Glutamatergic neuron (in vitro differentiated cells): ENCODE measurements around the gene PMEPA1. TPM values are rescaled to one million over a fixed set of nuclear protein-coding genes. Genes with fewer than 3 reads are reported as not detected.

Experiments
- DNase-seq: peaks from one replicate; pipeline ENCODE4 v3.0.0; 2022
- H3K27ac Mint-ChIP-seq: one replicate; pipeline ENCODE4 v1.8.0; 2020; ENCODE audit warnings: mild to moderate bottlenecking, mixed read lengths, inconsistent platforms; ENCODE audit not compliant: unreplicated experiment
- H3K27me3 Mint-ChIP-seq: one replicate; pipeline ENCODE4 v1.8.0; 2020; ENCODE audit warnings: mild to moderate bottlenecking, moderate library complexity, mixed read lengths, inconsistent platforms; ENCODE audit not compliant: unreplicated experiment
- H3K36me3 Mint-ChIP-seq: one replicate; pipeline ENCODE4 v1.8.0; 2020; ENCODE audit warnings: mild to moderate bottlenecking, mixed read lengths, inconsistent platforms; ENCODE audit not compliant: unreplicated experiment
- H3K4me1 Mint-ChIP-seq: one replicate; pipeline ENCODE4 v1.8.0; 2020; ENCODE audit warnings: mild to moderate bottlenecking, low read depth, mixed read lengths, inconsistent platforms; ENCODE audit not compliant: unreplicated experiment
- H3K4me3 Mint-ChIP-seq: one replicate; pipeline ENCODE4 v1.8.0; 2020; ENCODE audit warnings: mild to moderate bottlenecking, mixed read lengths, inconsistent platforms; ENCODE audit not compliant: unreplicated experiment
- H3K9me3 Mint-ChIP-seq: one replicate; pipeline ENCODE4 v1.8.0; 2020; ENCODE audit warnings: mild to moderate bottlenecking, moderate library complexity, mixed read lengths, inconsistent platforms; ENCODE audit not compliant: unreplicated experiment
- total RNA-seq: library from RNA; stranded (reverse); fragmentation: NEBNext Ultra II Directional; extraction: Animal tissue kit (Norgen Biotek cat#: 25700); gene quantifications from one replicate; pipeline ENCODE4 v1.2.1, GENCODE V29; 2021; ENCODE audit not compliant: unreplicated experiment
- TF ChIP-seq, protein P1 (sequence below): fragments of 200-600 bp; sonication (generic); IDR thresholded peaks from one replicate; pipeline ENCODE4 v1.5.0; 2021; ENCODE audit not compliant: partially characterized antibody, unreplicated experiment

The PMEPA1 gene
- total RNA-seq, 1 donor from 2014 or later = 14.4 TPM

DNA sequence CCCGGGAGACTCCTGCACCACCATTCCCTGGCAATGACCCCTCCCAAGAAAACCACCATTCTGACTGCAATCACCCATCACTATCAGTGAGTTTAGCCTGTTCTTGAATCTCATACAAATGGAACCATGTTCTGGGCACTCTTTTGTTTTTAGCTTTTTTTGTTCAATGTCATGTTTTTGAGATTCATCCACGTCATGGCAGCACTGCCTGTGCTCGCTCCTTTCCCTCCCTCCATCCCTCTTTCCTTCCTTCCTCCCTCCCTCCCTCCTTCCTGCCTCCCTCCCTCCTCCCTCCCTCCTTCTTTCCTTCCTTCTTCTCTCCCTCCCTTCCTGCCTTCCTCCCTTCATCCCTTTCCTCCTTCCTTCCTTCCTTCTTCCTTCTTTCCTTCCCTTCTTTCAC, 44.4 kb upstream of the PMEPA1 start:
- H3K4me1 Mint-ChIP-seq = peaks cover 13% of the 10 kb centered on the region
- no peak for DNase-seq
- H3K27me3 Mint-ChIP-seq = peaks cover 11% of the 10 kb centered on the region
- H3K9me3 Mint-ChIP-seq = peaks cover 11% of the 10 kb centered on the region
- no peak overlapping the region for H3K27ac Mint-ChIP-seq
- peaks cover 6% of the 10 kb centered on the region for H3K36me3 Mint-ChIP-seq
- no peak overlapping the region for H3K4me3 Mint-ChIP-seq
- TF ChIP-seq, protein P1, sequence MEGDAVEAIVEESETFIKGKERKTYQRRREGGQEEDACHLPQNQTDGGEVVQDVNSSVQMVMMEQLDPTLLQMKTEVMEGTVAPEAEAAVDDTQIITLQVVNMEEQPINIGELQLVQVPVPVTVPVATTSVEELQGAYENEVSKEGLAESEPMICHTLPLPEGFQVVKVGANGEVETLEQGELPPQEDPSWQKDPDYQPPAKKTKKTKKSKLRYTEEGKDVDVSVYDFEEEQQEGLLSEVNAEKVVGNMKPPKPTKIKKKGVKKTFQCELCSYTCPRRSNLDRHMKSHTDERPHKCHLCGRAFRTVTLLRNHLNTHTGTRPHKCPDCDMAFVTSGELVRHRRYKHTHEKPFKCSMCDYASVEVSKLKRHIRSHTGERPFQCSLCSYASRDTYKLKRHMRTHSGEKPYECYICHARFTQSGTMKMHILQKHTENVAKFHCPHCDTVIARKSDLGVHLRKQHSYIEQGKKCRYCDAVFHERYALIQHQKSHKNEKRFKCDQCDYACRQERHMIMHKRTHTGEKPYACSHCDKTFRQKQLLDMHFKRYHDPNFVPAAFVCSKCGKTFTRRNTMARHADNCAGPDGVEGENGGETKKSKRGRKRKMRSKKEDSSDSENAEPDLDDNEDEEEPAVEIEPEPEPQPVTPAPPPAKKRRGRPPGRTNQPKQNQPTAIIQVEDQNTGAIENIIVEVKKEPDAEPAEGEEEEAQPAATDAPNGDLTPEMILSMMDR = no peak

DNA sequence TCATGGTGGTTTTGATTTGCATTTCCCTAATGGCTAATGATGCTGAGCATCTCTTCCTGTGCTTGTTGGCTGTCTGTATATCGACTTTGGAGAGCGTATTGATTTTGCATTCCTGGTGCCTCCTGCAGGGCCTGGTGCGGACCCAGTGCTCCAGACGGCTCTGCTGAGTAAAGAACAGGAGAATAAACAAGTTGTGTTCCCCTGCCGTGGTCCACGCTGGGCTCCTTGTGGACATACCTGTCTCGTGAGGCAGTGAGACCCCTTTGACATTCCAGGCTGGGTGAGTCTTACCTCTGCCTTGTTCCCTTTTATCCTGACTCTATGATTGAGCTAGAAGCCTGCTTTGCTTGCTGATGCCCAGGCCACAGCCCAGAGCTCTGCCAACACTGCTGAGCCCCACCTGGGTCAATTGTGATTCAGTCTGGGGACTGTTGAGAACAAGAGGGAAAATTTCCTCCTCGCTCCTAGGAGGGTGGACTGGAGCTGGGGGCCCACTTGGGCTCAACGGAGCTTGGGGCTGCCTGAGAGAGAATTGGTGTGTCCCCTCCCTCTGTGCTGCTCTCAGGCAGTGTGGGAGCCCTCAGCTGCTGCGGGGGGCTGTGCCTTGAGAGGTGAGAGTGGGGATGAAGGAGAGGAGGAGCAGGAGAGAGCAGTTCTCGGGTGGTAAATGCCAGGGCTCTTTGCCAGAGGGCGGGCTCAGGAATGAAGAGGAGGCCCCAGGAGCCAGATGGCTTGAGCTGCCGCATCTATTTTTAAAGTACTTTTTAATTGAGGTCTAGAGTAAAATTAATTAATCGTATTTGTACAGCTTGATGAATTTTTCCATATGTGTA, 43.7 kb upstream of the PMEPA1 start:
- DNase-seq = peak; percentile 35
- Mint-ChIP-seq H3K4me3 (no peak overlapping the region), H3K9me3 (peaks cover 13% of the 10 kb centered on the region), H3K36me3 (peaks cover 6% of the 10 kb centered on the region), H3K27ac (no peak overlapping the region), H3K27me3 (peaks cover 11% of the 10 kb centered on the region), H3K4me1 (peaks cover 13% of the 10 kb centered on the region)
- TF ChIP-seq, protein P1 = no peak

DNA sequence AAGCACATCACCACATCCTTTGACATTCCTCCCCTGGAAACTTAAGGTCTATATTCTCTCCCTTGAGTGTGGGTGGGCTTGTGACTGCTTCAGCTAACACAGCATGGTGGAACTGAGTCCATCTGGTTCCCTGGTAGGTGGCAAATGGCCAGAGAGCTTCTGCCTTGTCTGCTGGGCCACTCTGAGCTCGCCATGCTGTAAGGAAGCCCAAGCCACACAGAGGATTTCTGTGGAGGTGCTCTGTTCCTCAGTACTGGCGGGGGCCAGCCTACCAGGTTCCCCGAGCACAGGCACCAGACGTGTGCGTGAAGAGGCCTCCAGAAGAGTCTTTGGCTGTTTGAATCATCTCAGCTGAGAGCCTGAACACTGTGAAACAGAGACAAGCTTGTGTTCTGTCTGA, 41.6 kb upstream of the PMEPA1 start:
- Mint-ChIP-seq H3K4me1 (peaks cover 16% of the 10 kb centered on the region), H3K27me3 (peaks cover 8% of the 10 kb centered on the region), H3K4me3 (no peak overlapping the region), H3K27ac (no peak overlapping the region), H3K9me3 (peaks cover 13% of the 10 kb centered on the region), H3K36me3 (peaks cover 6% of the 10 kb centered on the region)
- no peak for DNase-seq
- TF ChIP-seq, protein P1 = no peak

DNA sequence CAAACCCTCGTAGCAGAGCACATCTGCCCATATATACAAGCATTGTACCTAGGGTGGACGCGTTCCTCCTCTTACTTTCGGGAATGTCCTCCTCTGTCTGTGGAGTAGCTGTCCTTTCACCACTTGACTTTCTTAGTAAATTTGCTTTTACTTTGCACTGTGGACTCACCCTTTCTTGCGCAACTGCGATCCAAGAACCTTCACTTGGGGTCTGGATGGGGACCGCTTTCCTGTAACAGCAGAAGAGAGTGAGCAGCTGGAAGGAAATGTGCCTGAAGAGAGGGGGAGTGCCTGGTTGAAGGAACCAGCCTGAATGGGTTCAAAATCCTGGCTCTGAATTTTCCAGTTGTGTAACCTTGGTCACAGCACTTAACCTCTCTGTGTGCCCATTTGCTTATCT, 40.1 kb upstream of the PMEPA1 start:
- H3K4me3 Mint-ChIP-seq = no peak overlapping the region
- TF ChIP-seq, protein P1 = no peak
- no peaks in the 10 kb centered on the region for H3K36me3 Mint-ChIP-seq

DNA sequence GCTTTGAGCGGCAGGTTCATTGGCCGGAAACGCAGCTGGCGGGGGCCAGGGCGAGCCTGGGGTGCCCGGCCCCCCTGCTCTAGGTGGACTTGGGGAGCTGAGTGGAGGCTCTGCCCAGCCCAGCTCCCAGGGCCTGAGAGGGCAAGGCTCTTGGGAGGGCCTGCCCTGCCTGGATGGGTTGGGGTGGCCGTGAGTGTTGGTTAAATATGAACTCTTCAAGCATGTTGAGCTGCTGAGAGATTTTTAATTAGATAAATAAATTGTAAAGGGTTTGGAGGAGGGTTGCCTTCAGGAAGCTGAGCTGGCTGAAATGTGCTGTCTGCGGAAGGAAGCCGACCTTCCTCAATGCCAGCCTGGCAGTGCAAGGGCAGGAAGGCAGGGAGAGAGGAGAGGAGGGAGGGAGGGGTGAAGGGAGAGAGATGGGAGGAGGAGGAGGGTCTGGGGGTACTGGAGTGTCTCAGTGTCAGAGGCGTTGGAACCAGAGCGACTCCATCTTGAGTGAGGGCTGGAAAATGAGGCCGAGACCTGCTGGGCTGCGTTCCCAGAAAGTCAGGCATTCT, 39.4 kb upstream of the PMEPA1 start:
- peaks cover 3% of the 10 kb centered on the region for H3K27me3 Mint-ChIP-seq
- H3K36me3 Mint-ChIP-seq = no peaks in the 10 kb centered on the region
- no peak overlapping the region for H3K4me3 Mint-ChIP-seq
- H3K27ac Mint-ChIP-seq = no peak overlapping the region
- TF ChIP-seq, protein P1 = no peak
- no peak for DNase-seq
- peaks cover 8% of the 10 kb centered on the region for H3K9me3 Mint-ChIP-seq
- peaks cover 16% of the 10 kb centered on the region for H3K4me1 Mint-ChIP-seq

More for the DNA sequence above, 40.1 kb upstream of the PMEPA1 start:
- Mint-ChIP-seq H3K9me3 (peaks cover 8% of the 10 kb centered on the region), H3K27ac (no peak overlapping the region), H3K27me3 (peaks cover 7% of the 10 kb centered on the region), H3K4me1 (peaks cover 16% of the 10 kb centered on the region)
- DNase-seq = no peak
